HG03025 (cell line): ENCODE results near the gene IL17RA.
"Not testable (repeated sequence)": the region's sequence is repeated elsewhere in the genome, so short reads cannot be mapped to it uniquely, and the experiment has no call there.

ENCODE experiments used
- ATAC-seq: cut with Tn5 transposase; IDR thresholded peaks from one replicate; pipeline ENCODE4 v1.9.1; 2021; ENCODE audit warnings: mild to moderate bottlenecking, moderate library complexity; ENCODE audit not compliant: unreplicated experiment, low FRiP score

The IL17RA gene

DNA sequence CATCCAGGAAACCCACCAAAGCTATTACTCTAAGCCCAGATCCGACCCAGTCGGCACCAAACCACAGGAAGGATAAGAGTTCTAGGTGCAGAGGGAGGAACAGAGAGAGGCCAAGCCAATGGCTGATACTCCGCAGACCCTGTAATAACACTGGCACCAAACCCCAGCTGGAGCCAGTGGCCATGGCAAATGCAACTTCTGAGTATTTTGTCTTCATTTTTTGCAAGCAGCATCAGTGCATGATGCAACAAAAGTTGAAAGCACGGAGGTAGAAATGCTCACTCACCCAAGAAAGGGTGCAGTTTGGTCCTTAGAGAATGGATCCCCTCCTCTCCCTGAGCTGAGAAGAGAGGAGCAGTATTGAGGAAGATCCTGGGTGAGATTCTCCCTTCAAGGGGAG is 33.5 kb downstream of the IL17RA start:
- ATAC-seq = no peak

DNA sequence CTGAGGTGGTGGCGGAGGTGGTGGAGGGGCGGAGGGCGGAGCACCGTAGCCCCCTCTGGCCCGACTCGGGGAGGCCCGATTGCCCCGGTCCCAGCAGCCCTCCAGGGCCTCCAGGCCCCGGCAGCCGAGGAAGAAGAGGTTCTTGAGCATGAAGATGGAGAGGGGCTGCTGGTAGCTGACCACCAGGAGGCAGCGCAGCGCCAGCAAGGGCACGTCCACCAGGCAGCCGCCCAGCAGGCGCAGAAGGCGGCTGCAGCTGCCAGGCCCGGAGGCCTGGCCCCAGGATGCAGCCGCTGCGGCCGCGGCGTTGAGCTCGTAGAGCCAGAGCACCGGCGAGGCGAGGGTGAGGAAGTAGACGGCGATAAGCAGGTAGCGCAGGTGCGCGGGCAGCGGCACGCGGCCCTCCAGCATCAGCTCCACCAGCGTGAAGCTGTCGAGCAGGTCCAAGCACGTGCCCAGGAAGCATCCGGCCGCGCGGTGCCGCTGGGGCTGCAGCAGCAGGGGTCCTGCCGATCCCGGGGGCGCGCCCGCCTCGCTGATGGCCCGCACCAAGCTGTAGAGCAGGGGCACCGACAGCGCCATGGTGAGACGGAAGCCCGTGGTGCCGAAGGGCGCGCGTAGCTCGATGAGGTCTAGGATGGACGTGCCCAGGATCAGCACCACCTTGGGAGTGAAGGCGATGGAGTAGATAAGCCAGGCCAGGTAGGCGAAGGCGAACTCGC is 34.8 kb downstream of the IL17RA start:
- no peak for ATAC-seq

GRCh38 chr22:17120281-17120680 is 35.5 kb downstream of the IL17RA start:
- ATAC-seq = no peak

DNA sequence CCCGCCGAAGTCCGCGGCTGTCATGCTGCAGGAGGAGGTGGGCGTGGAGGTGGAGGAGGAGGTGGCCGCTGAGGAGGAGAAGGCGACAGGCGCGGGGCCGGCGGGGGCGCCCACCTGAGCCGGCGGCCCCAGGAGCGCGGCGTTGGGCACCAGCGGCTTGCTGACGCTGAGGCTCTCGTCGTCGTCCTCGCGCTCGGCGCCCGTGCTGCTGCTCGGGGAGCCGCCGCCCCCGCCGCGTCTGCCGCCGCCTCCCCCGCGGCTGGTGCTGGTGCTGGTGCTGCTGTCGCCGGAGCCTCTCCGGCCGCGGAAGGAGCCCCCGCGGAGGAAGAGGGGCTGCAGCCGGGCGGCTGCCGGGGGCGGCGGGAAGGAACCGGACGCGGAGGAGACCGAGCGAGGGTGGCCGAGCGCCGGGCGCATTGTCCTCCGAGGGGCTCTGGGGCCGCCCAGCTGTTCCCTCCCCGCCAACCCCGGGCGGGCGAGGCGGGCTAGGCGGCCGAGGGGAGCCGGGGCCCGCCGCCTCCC is 36.0 kb downstream of the IL17RA start:
- ATAC-seq = no peak

- ATAC-seq = no peak
Measured at GRCh38 chr22:17121233-17122195, 36.7 kb downstream of the IL17RA start, which contains the start of gene TMEM121B. TMEM121B (minus strand) TSS chr22:17121360; CDS start chr22:17121127, 233 bp downstream.

GRCh38 chr22:17130199-17130598 is 45.4 kb downstream of the IL17RA start:
- no peak for ATAC-seq

DNA sequence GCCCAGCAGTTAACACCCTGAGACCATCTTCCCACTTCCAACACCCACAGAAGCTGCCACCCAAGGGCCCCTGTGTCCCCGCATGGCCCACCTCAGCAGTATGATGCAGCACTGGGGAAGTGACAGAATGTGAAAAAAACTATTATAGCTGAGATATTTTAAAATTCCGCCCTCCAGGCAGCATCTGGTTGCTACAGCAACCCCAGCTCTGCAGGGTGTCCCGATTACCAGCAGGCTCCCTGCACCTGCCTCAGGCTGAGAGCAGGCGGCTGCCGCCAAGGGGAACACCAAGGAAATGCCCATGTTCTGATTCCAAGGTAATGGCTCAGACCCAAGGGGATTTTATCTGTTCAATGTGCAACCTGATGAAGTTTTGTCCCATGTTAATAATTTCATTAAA is 46.9 kb downstream of the IL17RA start:
- ATAC-seq = no peak

GRCh38 chr22:17132112-17132511 is 47.3 kb downstream of the IL17RA start:
- ATAC-seq = no peak

DNA sequence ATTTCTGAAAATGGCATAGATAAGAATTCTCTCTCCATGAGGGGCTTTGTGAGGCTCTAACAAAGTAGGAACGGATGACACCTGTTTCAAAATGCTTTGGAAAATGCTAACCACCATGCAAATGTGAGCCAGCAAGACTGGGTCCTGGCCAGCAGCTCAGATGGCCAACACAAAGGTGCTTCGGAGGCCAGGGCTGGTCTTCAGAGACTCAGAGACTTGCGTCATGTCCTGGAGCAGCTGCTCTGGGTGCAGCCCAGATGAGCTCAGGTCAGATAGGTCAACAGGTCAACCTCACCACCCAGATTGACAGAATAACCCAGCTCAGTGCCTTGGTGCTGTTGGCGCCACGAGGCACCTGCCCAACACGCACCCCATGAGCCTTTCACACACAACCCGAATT is 48.3 kb downstream of the IL17RA start:
- ATAC-seq = no peak

DNA sequence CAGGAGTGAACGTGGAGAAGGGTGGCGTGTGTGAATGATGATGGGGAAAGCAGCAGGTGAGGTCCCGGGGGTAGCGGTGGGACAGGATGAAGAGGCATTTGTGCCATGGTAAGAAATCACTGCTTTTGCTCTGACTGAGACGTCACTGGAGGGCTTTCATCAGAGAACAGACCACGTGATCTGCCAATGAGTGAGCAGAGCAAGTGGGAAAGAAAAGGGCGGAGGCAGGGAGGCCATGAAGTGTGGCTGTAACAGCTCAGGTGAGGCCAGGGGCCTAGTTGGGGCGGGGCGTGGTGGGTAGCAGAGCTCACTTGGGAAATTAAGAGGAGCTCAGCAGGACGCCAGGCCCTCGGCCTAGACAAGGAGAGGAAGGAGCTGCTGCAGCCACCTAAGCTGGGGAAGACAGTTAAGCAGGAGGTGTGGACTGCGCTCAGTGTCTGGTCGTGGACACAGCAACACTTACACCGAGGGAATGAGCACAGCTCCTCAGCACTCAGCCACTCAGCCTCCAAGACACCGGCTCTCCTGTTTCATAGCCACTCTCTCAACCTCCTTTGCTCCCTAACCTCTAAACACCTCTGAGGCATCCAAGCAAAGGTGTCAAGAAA is 50.5 kb downstream of the IL17RA start:
- ATAC-seq = no peak

GRCh38 chr22:17137170-17137569 is 52.4 kb downstream of the IL17RA start:
- no peak for ATAC-seq

GRCh38 chr22:17137861-17138425 is 53.1 kb downstream of the IL17RA start:
- no peak for ATAC-seq

DNA sequence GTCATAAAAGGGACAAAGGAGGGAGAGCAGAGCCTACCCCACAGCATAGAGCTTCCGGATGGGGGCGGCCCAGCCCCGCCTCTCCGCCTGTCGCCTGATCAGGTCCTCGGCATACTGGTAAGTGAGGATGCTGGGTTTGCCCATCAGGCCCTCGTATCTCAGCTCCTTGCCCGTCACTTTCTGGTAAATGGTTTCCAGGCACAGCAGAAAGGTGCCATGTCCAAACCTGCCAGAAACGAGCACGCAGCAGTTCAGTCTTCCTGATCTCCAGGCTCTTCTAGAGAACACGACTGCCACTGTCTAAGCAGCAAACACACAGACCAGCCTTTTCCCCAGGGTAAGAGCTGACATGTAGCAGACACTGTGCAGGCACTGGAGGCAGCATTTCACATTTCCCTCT is 53.7 kb downstream of the IL17RA start:
- ATAC-seq = no peak

GRCh38 chr22:17140022-17140421 is 55.2 kb downstream of the IL17RA start:
- no peak for ATAC-seq

DNA sequence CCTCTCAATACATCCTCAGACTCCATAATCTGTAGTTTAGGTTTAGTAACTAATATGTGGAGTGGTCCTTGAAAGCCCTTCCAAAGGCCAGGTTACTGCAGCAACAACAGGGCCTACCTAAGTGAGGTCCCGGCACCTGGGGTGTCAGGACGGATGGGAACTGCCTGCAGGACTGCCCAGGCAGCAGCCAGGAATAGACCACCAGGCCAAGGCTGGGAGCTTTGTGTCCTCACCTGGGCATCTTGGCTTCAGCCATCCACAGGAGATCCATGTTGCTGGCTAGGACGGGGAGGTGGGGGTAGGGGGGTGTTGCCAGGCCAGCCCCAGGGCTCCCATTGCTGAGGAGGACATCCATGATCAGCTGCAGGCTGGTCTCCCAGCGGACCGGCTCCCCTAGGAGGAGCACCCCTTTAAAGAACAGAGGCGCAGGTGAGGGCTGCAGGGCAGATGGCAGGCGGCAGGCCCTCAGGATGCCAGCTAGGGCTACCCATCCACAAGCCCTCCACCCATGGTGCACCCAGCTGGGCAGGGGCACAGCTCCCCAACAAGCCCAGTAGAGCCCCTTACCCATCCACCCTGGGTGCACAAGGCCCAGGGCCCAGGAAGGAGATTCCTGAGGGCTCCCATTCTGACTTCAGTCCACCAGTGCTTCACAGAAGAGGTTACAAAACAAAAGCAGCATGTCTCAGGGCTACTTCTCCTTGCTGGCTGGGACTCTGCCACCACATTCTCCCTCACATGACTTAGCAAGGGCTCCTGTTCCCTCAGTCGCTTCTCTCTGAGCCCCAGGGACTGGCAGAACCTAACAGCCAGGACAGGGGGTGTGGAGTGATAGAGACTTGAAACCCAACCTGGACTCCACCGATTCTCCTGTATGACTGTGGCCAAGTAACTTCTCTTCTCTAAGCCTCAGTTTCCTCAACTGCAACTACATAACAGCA is 56.3 kb downstream of the IL17RA start:
- no peak for ATAC-seq

DNA sequence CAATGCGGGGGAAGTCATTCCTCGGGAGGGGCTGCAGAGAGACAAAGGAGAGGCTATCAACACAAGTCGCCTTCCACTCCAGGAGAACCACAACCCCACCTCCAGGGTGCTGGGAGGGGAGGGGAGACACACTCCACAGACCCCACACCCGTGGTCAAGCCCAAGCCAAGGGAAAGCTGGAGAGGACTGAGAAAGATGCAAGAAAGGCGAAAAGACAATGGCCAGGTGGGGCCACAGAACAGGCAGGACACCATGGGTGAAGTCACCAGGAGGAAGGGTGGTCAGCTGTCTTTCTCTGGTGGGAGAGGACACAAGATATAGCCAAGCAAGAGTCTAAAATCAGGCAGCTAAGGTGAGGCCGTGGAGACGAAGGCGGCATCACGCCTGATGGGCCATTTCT is 58.3 kb downstream of the IL17RA start:
- ATAC-seq = no peak

- ATAC-seq = no peak
Measured at GRCh38 chr22:17143826-17144225, 59.0 kb downstream of the IL17RA start.

DNA sequence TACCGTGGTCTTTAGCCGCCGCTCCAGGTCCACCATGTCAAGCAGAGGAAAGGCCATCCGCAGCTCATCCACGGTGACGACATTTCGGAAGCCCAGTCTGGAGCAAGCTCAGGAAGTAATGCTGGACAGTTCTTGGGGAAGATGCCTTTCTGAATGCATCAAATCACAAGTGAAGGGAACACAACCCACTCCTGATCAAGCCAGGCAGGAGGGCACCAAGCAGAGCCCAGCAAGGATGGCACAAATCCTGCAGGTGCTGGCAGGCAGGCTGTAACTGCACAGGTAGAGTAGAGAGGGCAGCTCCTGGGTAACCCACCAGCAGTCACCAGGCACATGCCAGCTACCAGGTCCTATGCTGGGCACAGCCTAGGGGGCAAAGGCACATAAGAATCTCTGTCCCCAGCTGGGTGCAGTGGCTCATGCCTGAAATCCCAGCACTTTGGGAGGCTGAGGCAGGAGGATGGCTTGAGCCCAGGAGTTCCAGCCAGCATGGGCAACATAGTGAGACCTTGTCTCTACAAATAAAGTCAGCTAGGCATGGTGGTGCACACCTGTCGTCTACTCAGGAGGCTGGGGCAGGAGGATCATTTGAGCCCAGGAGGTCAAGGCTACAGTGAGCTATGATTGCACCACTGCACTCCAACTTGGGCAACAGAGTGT is 60.4 kb downstream of the IL17RA start:
- no peak for ATAC-seq

DNA sequence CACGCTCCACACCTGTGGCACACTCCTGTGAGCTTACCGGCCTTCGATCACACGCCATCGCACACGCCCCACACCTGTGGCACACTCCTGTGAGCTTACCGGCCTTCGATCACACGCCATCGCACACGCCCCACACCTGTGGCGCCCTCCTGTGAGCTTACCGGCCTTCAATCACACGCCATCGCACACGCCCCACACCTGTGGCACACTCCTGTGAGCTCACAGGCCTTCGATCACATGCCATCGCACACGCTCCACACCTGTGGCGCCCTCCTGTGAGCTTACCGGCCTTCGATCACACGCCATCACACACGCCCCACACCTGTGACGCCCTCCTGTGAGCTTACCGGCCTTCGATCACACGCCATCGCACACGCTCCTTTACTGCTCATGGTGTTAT is 62.7 kb downstream of the IL17RA start:
- ATAC-seq = not testable (repeated sequence)
